Left cardiac atrium (tissue), 4 donors: ENCODE data around the gene SLC25A15. TPM values are rescaled to one million over a fixed set of nuclear protein-coding genes. Genes with fewer than 3 reads are reported as not detected.

Source experiments
- ATAC-seq, 2 donors: fragments of 200-7000 bp; cut with Tn5 transposase; one replicate each; pipeline ENCODE4 v1.9.1; 2020; ENCODE audit warnings: mild to moderate bottlenecking in 2 of 2, moderate library complexity in 2 of 2
- DNase-seq: peaks from one replicate; pipeline ENCODE4 v3.0.0-alpha.2; 2020
- intact Hi-C, 2 donors: fragments of 100-400 bp; cut with DNase I; formaldehyde crosslinking; loops; one replicate each; pipeline versions ENCODE4 v1.14.1 to v1.15.1; 2022 to 2023
- long read RNA-seq: library from polyadenylated mRNA; unstranded; transcript quantifications from one replicate; pipeline ENCODE4 v2.0.0, GENCODE V29; 2021
- total RNA-seq, 2 donors: library from RNA; stranded (reverse); fragmentation: NEBNext Ultra II Directional; extraction: Animal tissue kit (Norgen Biotek cat#: 25700); gene quantifications; one replicate each; pipeline ENCODE4 v1.2.1, GENCODE V29; 2021
- donor health status: DM: no; HTN: yes; CAD: no.
- donor health status: DM: no; HTN: yes; CAD: no; lungs with severe emphysema.
- donor health status: DM: yes; HTN: yes; CAD: no.
- donor health status: Dilated cardiomyopathy.

Gene SLC25A15
- total RNA-seq, result 1 to 10 TPM; 4.7 to 4.9 TPM
- long read RNA-seq, result 0 reads

DNA sequence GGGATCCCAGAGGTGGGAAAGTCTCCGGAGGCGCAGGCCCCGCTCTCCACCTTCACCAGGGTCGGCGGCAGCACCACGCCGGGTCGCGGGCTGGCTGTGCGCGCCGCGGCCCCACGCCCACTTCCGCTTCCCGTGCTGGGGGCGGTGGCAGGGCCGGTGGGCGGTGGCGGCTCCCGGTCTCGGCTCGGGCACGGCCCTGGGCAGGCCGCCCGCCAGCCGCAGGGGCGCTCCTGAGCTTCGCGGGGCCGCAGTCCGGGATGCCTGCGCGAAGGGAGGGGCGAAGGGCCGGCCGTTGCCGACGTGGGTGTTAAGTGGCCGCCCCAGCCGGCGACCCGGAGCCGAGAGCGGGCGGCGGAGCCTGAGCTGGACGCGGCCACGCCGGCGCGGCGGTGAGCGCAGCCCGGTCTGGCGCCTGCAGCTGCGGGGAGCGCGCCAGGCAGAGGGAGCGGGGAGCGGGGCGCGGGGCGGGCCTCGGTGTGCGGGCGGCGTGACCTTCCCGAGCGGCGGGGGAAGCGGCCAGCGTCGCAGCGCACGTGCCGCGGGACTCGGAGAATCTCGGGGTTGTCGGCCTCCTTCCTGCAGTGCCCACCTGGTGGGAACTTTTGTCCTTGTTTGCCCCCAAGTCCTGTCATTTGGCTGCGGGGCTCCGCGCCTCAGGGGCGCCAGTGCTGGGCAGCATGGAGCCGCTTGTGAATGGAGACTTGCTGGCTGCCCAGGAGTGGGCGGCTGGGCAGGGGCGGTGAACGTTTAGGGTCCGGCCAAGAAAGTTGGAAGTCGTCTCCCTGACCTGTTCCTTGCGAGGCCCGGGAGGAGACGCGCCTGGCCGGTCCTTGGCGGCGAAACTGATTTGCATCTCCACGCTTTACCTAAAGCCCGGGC, at the start of gene SLC25A15:
Gene SLC25A15 (plus strand): TSS at position 337 of the 879 bp plus-strand sequence. CDS start 3,616 bp downstream, outside the sequence.
- ATAC-seq, result peak; percentile 97
- DNase-seq, result peak; percentile 90
- intact Hi-C loops, result loop anchor here in 1 of 2 donors (5.0 to 10.0 kb wide), 2 partner anchors 135 to 268 kb away; no protein-coding TSS in a partner anchor

DNA sequence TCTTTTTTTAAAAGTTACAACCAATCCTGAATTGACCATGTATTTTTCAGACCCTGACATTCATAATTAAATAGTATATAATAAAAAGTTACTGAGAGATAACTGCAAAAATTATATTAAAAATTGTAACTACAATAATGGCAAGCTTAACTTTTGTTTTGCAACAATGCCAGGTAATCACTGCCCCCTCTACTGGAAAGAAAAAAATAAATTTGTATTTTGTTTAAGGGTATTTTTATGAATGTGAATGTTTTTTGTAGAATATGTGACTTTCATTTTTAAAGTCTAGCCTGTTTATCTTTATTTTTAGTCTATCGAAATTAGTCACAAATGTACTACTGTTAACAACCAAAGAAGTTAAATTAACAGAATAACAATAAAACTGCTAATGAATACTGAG, 40.1 kb upstream of the SLC25A15 start:
- intact Hi-C loops, result no loop called here
- ATAC-seq (no peak), DNase-seq (no peak)

DNA sequence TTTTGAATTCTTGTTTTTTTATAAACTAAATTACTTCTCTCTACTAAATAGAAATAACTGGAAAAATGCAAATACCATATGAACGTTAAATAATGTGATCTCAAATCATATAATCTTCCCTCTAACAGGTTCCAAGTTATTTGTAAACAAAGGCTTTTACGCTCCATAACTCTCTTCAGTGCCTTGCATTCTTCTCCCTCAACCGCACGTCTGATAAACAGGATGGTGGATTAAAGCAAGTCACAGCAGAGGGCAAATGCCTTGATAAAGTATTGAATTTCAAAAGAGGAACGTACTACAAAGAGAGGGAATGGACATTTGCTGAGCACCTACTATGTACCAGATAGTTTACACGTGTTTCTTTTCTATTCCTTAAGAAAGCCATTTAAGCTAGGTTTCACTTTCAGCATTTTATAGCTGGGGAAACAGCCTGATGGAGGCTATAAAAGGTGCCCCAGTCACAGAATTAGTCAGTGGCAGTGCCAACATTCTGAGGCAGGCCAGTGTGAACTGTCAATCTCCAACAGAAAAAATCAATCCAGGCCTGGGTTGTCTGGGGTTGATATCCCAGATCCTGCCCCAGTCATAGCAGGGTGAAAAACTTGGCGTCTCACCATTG, 34.2 kb upstream of the SLC25A15 start:
- ATAC-seq (no peak), DNase-seq (no peak)
- intact Hi-C loops, result no loop called here

DNA sequence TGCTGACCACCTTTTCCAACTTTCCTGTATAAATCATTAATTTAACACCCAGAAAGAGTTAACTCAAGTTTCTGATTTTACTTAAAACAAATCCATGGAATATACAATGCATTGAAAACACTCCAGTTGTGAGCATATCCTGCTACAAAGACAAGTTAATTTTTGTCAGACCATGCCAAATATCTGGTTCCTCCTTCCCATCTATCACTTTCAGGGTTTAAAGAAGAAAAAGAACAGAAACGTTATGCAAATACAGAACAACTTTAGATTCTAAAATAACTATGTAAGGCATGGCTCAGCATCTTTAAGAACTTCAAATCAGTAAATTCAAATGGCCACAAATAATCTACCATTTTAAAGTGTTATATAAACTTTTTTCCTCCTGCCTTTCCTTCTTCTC, 33.4 kb upstream of the SLC25A15 start:
- DNase-seq (no peak), ATAC-seq (no peak)
- intact Hi-C loops, result no loop called here

DNA sequence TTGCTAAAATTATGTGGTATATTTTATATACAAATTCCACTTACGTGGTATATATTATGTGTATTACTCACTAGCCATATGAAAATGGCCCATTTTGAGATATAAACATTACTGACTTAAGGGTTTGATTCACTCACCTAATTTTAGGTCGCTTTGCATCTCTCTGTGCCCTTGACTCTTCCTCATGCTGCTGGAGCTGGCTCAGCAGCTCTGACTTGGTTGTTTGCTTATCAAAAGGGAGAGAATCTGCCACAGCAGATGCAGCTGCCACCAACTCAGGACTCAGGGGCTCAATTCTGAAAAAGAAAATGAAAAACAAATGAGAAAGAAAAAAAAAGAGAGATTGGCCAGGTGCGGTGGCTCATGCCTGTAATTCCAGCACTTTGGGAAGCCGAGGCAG, 30.6 kb upstream of the SLC25A15 start:
- ATAC-seq (no peak), DNase-seq (no peak)
- intact Hi-C loops, result no loop called here

DNA sequence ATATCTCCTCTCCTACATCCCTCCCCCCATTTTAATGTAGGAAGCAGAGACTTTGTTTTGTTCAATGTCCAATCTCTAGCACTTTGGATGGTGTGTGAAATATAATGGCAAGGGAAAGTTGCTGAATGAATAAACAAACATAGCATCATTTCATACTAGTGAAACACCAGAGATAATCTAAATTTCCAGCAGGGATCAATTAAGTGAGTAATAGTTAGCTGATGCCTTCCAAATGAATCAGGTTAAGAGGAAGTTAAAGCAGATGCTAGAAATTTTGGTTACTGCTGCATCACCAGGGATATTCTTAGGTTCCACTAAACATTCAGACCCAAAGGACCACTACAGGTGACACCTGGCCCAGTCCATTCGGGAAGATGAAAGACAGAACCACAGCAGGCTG, 26.6 kb upstream of the SLC25A15 start:
- ATAC-seq (no peak), DNase-seq (no peak)
- intact Hi-C loops, result no loop called here

DNA sequence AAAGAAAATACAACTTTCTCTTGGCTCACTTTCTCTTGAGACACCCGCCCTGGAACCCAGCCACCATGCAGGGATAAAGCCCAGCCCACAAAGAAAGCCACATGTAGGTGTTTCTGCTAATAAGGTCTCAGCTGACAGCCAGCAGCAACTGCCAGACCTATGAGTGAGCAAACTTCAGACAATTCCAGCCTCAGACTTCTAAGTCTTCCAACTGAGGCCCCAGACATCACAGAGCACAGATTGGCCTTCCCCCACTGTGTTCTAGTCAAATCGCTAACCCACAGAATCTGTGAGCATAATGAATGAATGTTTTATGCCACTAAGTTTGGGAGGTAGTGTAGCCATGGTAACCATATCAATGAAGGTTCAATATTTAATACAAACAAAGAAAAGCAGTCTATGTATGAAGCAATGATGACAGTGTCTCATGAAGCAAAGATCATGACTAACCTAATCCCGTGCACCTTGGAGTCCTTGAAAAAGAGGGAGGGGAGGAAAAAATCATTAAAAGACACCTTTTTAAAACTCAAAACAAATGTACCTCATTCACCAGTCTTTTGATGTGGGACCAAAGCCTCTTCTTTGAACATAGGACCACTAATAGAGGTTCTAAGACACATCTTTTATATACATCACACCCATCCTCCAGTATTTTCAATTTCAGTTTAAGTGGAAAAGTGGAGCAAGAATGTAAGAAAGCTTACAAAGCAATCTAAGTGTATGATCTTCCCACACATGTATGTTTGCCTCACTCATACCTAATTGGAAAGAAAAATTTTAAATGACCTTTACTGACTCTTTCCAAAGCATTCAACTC, 24.6 kb upstream of the SLC25A15 start:
- DNase-seq (no peak), ATAC-seq (peak in 1 of 2 donors; percentile 78)
- intact Hi-C loops, result no loop called here

DNA sequence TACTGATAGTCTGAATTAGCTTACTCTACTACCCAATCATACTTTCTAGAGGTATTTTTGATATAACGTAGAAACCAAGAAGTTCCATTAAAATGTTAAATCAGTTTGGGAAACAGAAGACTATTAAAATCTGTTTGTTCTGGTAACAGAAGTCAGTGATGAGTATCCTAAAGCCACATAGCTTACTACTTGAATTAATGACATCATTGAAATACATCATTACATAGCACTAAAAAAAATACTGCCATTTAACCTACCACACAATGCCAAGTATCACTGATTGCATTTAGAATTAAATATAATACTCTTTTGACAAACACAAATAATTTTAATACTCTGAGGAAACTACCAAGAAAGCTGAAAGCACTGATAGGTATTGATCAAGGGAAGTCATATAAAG, 23.8 kb upstream of the SLC25A15 start:
- intact Hi-C loops, result no loop called here
- no peak for ATAC-seq
- DNase-seq, result no peak

DNA sequence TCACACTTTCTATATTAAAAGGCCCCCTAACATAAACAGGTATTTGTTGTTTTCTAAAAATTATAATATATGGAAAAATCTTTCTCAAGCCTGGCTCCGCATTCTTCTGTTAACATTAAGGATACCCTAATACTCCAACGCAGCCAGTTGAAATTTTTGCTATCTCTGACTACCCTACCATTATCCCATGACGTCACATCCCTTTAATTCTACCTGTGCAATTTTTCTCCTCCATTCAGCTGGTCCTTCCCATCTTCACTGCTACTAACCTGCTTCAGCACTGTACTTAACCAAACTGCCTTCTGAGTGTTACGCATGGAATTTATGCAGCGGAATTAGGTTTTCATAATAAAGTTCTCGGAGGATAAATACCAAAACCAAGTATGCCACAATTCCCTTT, 19.4 kb upstream of the SLC25A15 start:
- intact Hi-C loops, result no loop called here
- DNase-seq (no peak), ATAC-seq (no peak)

DNA sequence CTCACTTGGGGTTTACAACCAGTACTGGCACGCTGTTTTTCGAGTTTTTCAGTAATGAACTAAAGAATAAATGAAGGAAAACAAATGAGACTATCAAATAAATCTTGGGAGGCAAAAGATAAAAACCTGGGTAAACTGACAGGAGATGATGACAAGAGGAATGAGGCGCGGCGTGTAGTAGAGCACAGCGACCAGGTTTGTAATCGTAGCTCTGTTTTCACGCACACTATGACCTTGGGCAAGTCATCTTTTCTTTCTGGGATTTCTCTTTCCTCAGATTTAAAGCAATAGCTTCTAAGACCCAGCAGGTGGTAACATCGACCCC, 18.8 kb upstream of the SLC25A15 start:
- intact Hi-C loops, result no loop called here
- no peak for ATAC-seq
- DNase-seq, result no peak

DNA sequence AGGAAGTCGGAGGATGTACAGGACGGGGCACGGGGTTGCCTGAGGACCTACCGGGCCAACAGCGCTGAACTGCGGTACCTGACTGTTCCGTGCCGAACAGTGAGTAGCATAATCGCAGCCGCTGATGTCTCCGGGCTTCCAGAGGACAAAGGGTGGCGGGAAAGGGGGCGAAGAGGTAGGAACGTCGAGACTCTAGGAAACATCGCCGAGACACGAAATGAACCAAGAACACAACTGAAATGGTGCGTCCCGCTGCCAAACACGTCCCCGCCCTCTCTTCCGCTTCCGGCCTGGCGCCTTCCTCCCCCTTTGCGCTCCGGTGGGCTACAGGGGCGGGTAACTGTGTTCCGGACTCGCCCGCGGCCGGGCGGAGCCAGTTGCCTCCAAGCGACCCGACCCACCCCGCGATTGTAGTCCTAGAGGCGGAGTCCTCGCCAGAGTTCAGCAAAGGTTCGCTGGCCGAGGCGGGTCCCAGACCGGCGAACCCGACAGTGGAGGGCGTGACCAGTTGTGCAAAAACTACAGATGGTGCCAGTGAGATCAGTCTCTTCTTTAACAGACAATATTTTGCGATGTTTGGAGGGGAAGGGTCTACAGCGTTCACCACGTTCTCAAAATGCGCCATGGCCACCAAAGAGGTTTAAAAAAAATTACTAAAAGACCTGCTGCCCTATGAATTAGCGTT, 18.3 kb upstream of the SLC25A15 start, which contains the start of gene MRPS31:
Gene MRPS31 (minus strand): TSS at position 257 of the 685 bp plus-strand sequence. CDS start 54 bp downstream, at position 203.
- intact Hi-C loops, result no loop called here

DNA sequence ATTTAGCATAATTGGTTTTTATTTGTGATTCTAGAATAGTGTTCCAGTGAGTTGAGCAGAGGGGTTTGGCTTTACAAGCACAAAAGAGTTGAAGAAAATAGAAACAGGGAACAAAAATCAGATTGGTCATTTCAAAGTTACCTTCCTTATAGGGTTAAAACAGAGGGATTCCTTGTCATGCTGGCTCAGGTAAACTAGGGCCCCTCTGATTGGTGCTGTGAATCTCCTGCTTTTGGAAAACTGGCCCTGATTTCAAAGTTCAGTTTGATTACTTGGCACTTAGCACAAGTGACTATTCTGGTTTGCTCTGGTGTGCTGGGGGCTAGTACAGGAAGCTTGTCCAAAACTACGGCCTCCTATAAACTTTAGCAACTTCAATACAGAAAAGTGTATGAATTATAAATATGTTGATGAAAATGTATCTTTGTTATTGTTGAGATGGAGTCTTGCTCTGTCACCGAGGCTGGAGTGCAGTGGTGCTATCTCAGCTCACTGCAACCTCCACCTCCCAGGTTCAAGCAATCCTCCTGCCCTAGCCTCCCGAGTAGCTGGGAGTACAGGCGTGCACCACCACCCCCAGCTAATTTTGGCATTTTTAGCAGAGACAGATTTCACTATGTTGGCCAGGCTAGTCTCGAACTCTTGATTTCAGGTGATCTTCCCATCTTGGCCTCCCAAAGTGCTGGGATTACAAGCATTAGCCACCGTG, 16.5 kb upstream of the SLC25A15 start:
- DNase-seq (no peak), ATAC-seq (no peak)
- intact Hi-C loops, result no loop called here

More for the DNA sequence above, 18.3 kb upstream of the SLC25A15 start, which contains the start of gene MRPS31:
- ATAC-seq, result peak; percentile 99 to 100
- DNase-seq, result peak; percentile 97

DNA sequence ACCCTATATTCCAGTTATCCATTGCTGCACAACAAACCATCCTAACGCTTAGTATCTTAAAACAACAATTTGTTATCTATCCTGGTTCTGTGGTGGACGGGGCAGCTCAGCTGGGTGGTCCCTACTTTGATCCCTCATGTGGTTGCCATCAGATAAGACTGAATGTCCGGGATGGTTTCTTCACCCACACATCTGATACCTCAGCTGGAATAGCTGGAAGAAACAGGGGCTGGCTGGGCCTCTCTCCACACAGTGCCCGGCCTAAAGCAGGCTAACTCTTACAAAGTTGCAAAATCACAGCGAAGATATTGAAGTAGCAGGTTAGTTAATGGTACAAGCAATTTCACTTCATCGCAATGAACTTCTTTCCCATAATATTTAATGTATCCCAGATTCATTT, 14.7 kb upstream of the SLC25A15 start:
- intact Hi-C loops, result loop anchor here in 1 of 2 donors (5.0 kb wide), 1 partner anchor 1092 kb away; no protein-coding TSS in a partner anchor
- DNase-seq (no peak), ATAC-seq (no peak)

DNA sequence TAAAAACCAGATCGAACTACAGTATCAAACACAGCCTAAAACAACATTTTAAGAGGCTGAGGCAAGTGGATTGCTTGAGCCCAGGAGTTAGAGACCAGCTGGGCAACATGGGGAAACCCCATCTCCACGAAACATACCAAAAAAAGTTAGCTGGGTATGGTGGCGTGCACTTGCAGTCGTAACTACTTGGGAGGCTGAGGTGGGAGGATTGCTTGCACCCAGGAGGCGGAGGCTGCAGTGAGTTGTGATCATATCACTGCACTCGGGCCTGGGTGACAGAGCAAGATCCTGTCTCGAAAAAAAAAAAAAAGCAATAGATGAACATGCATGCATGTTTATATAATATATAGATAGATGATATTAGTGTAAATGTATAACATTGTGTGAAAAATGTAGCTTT, 13.2 kb upstream of the SLC25A15 start:
- intact Hi-C loops, result loop anchor here in 1 of 2 donors (5.0 kb wide), 1 partner anchor 1094 kb away; no protein-coding TSS in a partner anchor
- ATAC-seq (no peak), DNase-seq (no peak)

DNA sequence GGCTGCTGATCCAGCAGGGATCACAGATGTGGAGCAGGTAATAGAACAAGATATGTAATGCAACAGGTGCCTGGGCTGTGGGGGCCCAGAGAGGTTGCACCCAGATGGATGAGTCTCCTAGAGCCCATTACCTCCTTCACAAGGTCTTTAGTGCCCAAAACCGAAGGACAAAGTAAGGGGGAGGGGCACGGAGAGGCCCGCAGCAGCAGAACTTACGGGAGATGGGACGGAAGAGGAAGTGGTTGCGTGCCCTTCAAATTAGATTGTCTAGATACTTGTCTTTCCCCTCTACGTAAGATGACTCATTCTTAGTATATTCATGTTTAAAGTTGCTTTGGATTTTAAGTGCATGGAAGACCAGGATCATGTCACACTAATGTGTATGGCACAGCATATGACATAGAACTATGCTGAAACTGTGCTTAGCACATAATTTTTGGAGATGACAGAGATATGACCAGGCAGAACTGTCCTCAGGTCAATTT, 12.7 kb upstream of the SLC25A15 start:
- intact Hi-C loops, result loop anchor here in 1 of 2 donors (5.0 kb wide), 1 partner anchor 1094 kb away; no protein-coding TSS in a partner anchor
- DNase-seq, result peak; percentile 27
- peak; percentile 47 to 52 for ATAC-seq

DNA sequence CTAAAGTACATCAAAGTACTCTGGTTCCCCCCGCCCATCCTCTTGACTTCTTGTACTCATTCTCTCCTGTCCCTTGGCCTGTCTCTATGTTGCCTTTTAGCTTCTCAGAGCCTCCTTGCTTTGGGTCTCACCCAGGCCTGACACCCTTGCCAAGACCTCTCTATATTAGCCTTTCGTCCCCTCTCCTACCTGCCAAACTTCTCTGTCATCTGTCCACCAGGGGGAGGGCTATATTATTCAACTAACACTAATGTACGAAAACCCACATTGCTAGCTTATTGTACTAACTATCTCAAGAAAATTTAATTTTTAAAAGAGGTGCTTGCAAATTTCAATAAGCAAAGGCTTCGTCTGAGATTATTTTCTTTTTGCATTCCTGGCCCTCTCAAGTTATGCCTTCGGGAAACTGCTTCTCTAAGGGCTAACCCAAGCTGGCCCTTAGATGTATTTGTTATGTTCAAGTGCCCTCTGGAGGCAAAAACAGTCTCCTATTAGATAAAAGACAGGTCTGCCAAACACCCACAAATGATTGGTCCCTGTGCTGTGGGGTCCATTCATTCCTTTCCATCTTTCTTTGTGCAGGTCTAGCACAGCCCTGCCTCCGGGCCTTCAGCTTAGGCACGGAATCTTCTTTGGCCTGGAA, 12.1 kb upstream of the SLC25A15 start:
- ATAC-seq, result peak; percentile 84
- DNase-seq, result no peak
- intact Hi-C loops, result loop anchor here in 1 of 2 donors (5.0 kb wide), 1 partner anchor 1095 kb away; no protein-coding TSS in a partner anchor

DNA sequence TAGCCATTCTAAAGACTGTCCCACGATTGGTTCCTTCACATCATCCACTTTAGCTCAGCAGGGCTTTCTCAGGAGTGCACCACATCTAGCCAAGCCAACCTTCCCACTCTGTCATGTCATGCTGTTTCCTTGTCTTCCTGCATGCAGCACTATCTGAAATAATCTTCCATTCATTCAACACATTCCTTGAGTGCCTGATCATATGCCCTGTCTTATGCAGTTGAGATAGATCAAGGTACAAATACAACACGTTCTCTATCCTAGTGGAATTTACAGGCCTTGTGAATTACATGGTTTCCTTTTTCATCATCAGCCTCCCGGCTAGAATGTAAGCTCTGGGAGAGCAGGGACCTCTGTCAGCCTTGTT, 11.6 kb upstream of the SLC25A15 start:
- intact Hi-C loops, result loop anchor here in 1 of 2 donors (5.0 kb wide), 1 partner anchor 1095 kb away; no protein-coding TSS in a partner anchor
- ATAC-seq, result peak in 1 of 2 donors; percentile 10
- DNase-seq, result no peak
